K562 (cell line): ENCODE results near the gene TYW3. TPM values are rescaled to one million over a fixed set of nuclear protein-coding genes. Genes with fewer than 3 reads are reported as not detected.

Source experiments
- CBX8 ChIP-seq: fragments of 200-600 bp; sonication (generic); IDR thresholded peaks from 2 replicates; pipeline ENCODE4 v1.6.1; 2012; ENCODE audit warnings: borderline replicate concordance, mixed run types, low read depth, mild to moderate bottlenecking, moderate library complexity, mixed read lengths, low read length, control low read depth, inconsistent platforms; ENCODE audit not compliant: poor library complexity, severe bottlenecking; ENCODE audit errors: extremely low read depth
- DPF2 ChIP-seq: fragments of 450-650 bp; IDR thresholded peaks from 2 replicates; pipeline ENCODE4 v1.6.1; 2016
- EP300 ChIP-seq: IDR thresholded peaks from 2 replicates; pipeline ENCODE4 v1.6.1; 2012; ENCODE audit warnings: low read length, improper control_type of control experiment
- ESRRA ChIP-seq: fragments of 450-650 bp; IDR thresholded peaks from 2 replicates; pipeline ENCODE4 v1.6.1; 2014; ENCODE audit warnings: low read depth, mild to moderate bottlenecking, moderate library complexity, borderline replicate concordance
- GATAD2B ChIP-seq: fragments of 450-650 bp; IDR thresholded peaks from 2 replicates; pipeline ENCODE4 v1.6.1; 2017; ENCODE audit warnings: mild to moderate bottlenecking, borderline replicate concordance
- KDM4B ChIP-seq, 2 experiments: fragments of 450-650 bp in 1 of 2; sonication (generic) in 1 of 2; IDR thresholded peaks; 2 replicates each; pipeline ENCODE4 v1.6.1; 2016 to 2017; ENCODE audit warnings: borderline replicate concordance in 2 of 2, antibody characterized with exemption in 1 of 2, low read depth in 1 of 2, mild to moderate bottlenecking in 1 of 2
- MAFK ChIP-seq: IDR thresholded peaks from 2 replicates; pipeline ENCODE4 v1.6.1; 2011; ENCODE audit warnings: low read length, improper control_type of control experiment
- ZNF316 ChIP-seq: fragments of 450-650 bp; IDR thresholded peaks from 2 replicates; pipeline ENCODE4 v1.6.1; 2016
- polyA plus RNA-seq, 8 experiments: library from polyadenylated mRNA; depleted of rRNA in 4 of 8; stranded (reverse) in 5 of 8; unstranded in 3 of 8; fragments of >200 nt; fragmentation: Nextera tagmentation in 2 of 8; fragmentation: Illumina TruSeq in 1 of 8; extraction: Ambion mirVana in 2 of 8; extraction: Trizol in 1 of 8; gene quantifications; 2 replicates each; pipeline versions ENCODE4 v1.2.1 to v1.2.3, GENCODE V29; 2011 to 2014; ENCODE audit warnings: inconsistent platforms in 1 of 8, missing spikeins in 1 of 8
- total RNA-seq, 7 experiments: library from RNA; depleted of rRNA in 6 of 7; stranded (reverse); fragments of >200 nt in 6 of 7; fragmentation: Illumina TruSeq in 2 of 7; extraction: Trizol in 2 of 7; gene quantifications; 2 replicates each; pipeline versions ENCODE4 v1.2.1 to v1.2.3, GENCODE V29; 2011 to 2021; ENCODE audit warnings: low replicate concordance in 1 of 7
- TF ChIP-seq, protein P1 (sequence below): fragments of 200-600 bp; sonication (generic); IDR thresholded peaks from one replicate; pipeline ENCODE4 v1.6.1; 2012; ENCODE audit warnings: mild to moderate bottlenecking, low read depth, low read length, inconsistent platforms
- TF ChIP-seq, protein P2 (sequence below): sonication (generic); formaldehyde crosslinking; IDR thresholded peaks from 2 replicates; pipeline ENCODE4 v1.8.0; 2022; ENCODE audit warnings: missing genetic modification reagents, mild to moderate bottlenecking, moderate library complexity, borderline replicate concordance
- TF ChIP-seq, protein P3 (sequence below): sonication (generic); formaldehyde crosslinking; IDR thresholded peaks from 2 replicates; pipeline ENCODE4 v1.8.1; 2022; ENCODE audit warnings: missing genetic modification reagents
- TF ChIP-seq, protein P4 (sequence below): fragments of 250-450 bp; sonication (Bioruptor Pico); IDR thresholded peaks from 2 replicates; pipeline ENCODE4 v1.4.0; 2020; ENCODE audit warnings: mild to moderate bottlenecking, moderate library complexity, borderline replicate concordance

TYW3 gene
- total and polyA plus RNA-seq, 9 of the 15 experiments (the other 6 are each of a cell fraction or from before 2014, with no cell fraction given), result 22.0 to 54.0 (median 41.1) TPM

DNA sequence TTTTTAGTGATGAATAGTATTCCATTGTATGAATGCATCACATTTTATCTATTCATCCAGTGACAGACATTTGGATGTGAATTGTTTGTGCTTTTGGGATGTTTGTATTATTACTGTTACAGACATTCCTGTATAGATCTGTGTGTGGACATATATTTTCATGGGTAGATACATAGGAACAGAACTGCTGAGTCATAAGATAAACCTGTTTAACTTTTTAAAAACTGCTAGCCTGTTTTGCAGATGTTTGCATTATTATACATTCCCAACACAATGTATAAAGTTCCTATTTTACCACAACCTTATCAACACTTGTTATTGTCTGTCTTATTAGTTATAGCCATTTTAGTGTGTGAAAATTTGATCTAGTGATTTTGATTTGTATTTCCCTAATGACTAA is 46.8 kb downstream of the TYW3 start (continued):
- TF ChIP-seq, protein P1, sequence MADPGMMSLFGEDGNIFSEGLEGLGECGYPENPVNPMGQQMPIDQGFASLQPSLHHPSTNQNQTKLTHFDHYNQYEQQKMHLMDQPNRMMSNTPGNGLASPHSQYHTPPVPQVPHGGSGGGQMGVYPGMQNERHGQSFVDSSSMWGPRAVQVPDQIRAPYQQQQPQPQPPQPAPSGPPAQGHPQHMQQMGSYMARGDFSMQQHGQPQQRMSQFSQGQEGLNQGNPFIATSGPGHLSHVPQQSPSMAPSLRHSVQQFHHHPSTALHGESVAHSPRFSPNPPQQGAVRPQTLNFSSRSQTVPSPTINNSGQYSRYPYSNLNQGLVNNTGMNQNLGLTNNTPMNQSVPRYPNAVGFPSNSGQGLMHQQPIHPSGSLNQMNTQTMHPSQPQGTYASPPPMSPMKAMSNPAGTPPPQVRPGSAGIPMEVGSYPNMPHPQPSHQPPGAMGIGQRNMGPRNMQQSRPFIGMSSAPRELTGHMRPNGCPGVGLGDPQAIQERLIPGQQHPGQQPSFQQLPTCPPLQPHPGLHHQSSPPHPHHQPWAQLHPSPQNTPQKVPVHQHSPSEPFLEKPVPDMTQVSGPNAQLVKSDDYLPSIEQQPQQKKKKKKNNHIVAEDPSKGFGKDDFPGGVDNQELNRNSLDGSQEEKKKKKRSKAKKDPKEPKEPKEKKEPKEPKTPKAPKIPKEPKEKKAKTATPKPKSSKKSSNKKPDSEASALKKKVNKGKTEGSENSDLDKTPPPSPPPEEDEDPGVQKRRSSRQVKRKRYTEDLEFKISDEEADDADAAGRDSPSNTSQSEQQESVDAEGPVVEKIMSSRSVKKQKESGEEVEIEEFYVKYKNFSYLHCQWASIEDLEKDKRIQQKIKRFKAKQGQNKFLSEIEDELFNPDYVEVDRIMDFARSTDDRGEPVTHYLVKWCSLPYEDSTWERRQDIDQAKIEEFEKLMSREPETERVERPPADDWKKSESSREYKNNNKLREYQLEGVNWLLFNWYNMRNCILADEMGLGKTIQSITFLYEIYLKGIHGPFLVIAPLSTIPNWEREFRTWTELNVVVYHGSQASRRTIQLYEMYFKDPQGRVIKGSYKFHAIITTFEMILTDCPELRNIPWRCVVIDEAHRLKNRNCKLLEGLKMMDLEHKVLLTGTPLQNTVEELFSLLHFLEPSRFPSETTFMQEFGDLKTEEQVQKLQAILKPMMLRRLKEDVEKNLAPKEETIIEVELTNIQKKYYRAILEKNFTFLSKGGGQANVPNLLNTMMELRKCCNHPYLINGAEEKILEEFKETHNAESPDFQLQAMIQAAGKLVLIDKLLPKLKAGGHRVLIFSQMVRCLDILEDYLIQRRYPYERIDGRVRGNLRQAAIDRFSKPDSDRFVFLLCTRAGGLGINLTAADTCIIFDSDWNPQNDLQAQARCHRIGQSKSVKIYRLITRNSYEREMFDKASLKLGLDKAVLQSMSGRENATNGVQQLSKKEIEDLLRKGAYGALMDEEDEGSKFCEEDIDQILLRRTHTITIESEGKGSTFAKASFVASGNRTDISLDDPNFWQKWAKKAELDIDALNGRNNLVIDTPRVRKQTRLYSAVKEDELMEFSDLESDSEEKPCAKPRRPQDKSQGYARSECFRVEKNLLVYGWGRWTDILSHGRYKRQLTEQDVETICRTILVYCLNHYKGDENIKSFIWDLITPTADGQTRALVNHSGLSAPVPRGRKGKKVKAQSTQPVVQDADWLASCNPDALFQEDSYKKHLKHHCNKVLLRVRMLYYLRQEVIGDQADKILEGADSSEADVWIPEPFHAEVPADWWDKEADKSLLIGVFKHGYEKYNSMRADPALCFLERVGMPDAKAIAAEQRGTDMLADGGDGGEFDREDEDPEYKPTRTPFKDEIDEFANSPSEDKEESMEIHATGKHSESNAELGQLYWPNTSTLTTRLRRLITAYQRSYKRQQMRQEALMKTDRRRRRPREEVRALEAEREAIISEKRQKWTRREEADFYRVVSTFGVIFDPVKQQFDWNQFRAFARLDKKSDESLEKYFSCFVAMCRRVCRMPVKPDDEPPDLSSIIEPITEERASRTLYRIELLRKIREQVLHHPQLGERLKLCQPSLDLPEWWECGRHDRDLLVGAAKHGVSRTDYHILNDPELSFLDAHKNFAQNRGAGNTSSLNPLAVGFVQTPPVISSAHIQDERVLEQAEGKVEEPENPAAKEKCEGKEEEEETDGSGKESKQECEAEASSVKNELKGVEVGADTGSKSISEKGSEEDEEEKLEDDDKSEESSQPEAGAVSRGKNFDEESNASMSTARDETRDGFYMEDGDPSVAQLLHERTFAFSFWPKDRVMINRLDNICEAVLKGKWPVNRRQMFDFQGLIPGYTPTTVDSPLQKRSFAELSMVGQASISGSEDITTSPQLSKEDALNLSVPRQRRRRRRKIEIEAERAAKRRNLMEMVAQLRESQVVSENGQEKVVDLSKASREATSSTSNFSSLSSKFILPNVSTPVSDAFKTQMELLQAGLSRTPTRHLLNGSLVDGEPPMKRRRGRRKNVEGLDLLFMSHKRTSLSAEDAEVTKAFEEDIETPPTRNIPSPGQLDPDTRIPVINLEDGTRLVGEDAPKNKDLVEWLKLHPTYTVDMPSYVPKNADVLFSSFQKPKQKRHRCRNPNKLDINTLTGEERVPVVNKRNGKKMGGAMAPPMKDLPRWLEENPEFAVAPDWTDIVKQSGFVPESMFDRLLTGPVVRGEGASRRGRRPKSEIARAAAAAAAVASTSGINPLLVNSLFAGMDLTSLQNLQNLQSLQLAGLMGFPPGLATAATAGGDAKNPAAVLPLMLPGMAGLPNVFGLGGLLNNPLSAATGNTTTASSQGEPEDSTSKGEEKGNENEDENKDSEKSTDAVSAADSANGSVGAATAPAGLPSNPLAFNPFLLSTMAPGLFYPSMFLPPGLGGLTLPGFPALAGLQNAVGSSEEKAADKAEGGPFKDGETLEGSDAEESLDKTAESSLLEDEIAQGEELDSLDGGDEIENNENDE, result no peak
- TF ChIP-seq EP300 (no peak), MAFK (peak; percentile 51), GATAD2B (no peak), KDM4B (IDR thresholded peaks at IDR 0.05; ENCODE audit: borderline replicate concordance in 2 of 2, low read depth in 1 of 2) (no peak), CBX8 (no peak), ESRRA (no peak), DPF2 (no peak), ZNF316 (peak; percentile 89)
- TF ChIP-seq, protein P2, sequence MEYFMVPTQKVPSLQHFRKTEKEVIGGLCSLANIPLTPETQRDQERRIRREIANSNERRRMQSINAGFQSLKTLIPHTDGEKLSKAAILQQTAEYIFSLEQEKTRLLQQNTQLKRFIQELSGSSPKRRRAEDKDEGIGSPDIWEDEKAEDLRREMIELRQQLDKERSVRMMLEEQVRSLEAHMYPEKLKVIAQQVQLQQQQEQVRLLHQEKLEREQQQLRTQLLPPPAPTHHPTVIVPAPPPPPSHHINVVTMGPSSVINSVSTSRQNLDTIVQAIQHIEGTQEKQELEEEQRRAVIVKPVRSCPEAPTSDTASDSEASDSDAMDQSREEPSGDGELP (CRISPR knock-in tag), result no peak
- TF ChIP-seq, protein P3, sequence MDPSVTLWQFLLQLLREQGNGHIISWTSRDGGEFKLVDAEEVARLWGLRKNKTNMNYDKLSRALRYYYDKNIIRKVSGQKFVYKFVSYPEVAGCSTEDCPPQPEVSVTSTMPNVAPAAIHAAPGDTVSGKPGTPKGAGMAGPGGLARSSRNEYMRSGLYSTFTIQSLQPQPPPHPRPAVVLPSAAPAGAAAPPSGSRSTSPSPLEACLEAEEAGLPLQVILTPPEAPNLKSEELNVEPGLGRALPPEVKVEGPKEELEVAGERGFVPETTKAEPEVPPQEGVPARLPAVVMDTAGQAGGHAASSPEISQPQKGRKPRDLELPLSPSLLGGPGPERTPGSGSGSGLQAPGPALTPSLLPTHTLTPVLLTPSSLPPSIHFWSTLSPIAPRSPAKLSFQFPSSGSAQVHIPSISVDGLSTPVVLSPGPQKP (CRISPR knock-in tag), result no peak
- TF ChIP-seq, protein P4, sequence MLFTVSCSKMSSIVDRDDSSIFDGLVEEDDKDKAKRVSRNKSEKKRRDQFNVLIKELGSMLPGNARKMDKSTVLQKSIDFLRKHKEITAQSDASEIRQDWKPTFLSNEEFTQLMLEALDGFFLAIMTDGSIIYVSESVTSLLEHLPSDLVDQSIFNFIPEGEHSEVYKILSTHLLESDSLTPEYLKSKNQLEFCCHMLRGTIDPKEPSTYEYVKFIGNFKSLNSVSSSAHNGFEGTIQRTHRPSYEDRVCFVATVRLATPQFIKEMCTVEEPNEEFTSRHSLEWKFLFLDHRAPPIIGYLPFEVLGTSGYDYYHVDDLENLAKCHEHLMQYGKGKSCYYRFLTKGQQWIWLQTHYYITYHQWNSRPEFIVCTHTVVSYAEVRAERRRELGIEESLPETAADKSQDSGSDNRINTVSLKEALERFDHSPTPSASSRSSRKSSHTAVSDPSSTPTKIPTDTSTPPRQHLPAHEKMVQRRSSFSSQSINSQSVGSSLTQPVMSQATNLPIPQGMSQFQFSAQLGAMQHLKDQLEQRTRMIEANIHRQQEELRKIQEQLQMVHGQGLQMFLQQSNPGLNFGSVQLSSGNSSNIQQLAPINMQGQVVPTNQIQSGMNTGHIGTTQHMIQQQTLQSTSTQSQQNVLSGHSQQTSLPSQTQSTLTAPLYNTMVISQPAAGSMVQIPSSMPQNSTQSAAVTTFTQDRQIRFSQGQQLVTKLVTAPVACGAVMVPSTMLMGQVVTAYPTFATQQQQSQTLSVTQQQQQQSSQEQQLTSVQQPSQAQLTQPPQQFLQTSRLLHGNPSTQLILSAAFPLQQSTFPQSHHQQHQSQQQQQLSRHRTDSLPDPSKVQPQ, result no peak
